A673 (cell line): Measurements from ENCODE around the gene RBX1.

Source experiments
- CTCF ChIP-seq: fragments of 300-800, 200-600 bp; sonication (generic); conservative IDR thresholded peaks from 2 replicates; pipeline ENCODE4 v1.5.1; 2017; ENCODE audit warnings: low read depth, mild to moderate bottlenecking, antibody characterized with exemption, low read length, moderate library complexity, mixed read lengths
- EZH2 ChIP-seq: fragments of 200-600 bp; sonication (generic); IDR thresholded peaks from 2 replicates; pipeline ENCODE4 v1.6.1; 2017; ENCODE audit warnings: borderline replicate concordance, low read depth, mild to moderate bottlenecking, mixed read lengths, antibody characterized with exemption, low read length; ENCODE audit not compliant: poor library complexity, severe bottlenecking

GRCh38 chr22:40953471-40953870, 2.3 kb downstream of the RBX1 start:
- TF ChIP-seq CTCF: no peak
- TF ChIP-seq EZH2: no peak
